IPS DF 4.7 (cell line): ENCODE results near the gene IL1RAPL2.

ENCODE experiments used
- DNase-seq: peaks from one replicate; pipeline ENCODE4 v3.0.0-alpha.2; 2013; ENCODE audit warnings: low spot score; ENCODE audit errors: extremely low read depth

The IL1RAPL2 gene

GRCh38 chrX:105695451-105695850 lies 1129.5 kb downstream of the IL1RAPL2 start:
- no peak for DNase-seq

GRCh38 chrX:105696870-105697269 lies 1130.9 kb downstream of the IL1RAPL2 start:
- no peak for DNase-seq

DNA sequence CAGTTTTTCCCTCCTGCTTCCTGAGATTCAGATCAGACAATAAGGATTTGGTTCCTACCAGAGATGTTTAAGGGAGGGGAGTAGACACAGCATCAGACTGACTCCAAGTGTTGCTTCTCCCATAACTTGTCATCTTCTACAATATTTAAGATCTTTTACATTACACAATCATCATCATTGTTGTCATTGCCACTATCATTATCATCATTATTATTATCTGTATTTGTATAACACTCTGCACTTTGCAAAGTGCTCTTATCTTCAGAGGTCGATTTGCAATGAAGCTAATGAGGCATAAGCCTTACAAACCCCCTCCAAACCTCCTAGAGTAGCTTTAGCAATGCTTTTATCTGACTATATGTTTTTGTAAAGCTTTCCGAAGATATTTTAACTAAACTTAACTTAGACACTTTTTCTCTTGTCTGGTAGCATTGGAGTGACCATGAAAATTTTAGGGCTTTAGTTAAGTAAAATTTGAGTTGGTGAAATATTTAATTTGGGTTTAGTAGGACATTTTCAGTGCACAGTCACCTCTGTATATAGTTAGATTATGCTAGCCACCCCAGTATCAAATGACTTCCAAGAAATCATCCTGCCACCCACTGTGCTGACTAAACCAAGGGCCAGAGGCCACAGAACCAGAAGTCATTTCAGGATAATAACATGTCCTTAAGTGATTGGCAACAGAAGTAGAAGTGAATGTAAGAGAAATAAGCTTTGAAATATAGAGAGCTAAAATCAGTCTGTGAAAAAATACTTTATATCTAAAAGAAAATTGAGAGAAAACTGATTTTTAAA lies 1132.2 kb downstream of the IL1RAPL2 start:
- DNase-seq, result no peak

- no peak for DNase-seq
Measured at GRCh38 chrX:105700331-105700730, 1134.3 kb downstream of the IL1RAPL2 start.

- DNase-seq, result no peak
Measured at GRCh38 chrX:105701310-105702052, 1135.5 kb downstream of the IL1RAPL2 start.

- DNase-seq, result no peak
Measured at GRCh38 chrX:105703876-105704275, 1137.9 kb downstream of the IL1RAPL2 start.

GRCh38 chrX:105706041-105706440 lies 1140.0 kb downstream of the IL1RAPL2 start:
- no peak for DNase-seq

DNA sequence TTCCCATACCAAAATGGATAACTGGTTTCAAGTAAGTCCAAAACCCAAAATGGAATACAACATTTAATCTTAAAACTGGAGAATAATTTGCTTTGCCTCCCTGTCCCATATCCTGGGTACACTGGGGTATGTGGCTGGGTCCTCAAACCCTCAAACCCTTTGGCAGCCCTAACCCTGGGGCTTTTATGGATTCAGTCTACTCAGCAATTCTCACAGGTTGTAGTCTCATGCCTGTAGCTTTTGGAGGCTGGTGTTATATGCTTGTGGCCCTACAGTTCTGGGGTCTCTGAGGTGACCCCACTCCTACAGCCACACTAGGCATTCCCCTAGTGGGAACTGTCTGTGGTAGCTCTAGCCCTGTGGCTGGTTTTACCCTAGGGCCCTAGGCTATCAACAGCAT lies 1145.8 kb downstream of the IL1RAPL2 start:
- no peak for DNase-seq

GRCh38 chrX:105715746-105716145 lies 1149.7 kb downstream of the IL1RAPL2 start:
- no peak for DNase-seq

DNA sequence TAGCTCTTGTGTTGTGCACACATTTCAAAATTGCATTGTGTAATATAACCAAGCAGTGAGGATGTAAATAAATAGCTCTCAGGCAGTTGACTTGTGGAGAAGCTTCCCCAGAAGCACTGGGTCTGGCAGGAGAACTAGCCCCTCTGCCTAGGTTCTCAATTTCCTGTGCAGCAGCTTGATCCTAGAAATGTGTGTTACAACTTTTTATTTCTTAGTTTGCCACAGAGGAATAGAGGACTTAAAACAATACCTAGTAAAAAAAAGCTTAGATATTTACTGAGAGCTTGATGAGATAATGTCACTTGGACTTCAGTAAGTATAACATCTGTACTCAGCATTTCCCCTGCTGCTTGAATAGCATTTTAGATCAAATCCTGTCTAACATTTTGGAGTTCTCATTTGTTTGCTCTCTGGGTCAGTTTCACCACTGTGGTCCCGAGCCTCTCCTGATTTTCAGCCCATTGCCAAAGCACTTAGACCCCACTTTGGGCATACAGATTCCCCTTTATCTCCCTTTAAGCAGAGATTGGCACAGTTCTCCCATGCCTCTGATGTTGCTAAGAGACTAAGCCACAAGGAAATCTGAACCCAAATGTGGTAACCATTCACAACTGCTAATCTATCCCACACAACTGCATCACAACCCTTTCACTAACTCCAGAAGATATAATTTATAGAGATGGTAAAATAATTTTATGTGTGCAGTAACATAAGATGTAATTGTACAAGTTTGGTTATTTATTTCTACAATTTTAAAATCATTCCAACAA lies 1158.2 kb downstream of the IL1RAPL2 start:
- no peak for DNase-seq

DNA sequence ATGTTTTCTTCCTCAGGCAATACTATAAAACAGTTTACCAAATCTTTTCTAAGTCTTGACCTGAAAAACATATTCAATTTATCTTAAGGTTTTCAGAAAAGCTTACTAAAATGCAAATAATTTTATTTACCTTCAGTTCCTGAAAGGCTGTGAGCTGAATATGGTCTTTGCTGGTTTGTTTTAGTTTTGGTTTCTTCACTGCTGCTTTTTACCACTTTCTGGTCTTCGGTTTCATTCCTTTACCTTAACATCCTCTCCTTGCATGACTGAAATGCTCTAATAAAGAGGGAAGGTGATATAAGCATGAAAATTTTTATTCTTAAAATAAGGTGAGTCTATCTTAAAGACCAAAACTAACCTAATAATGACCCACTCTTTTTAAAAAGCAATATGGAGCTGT lies 1159.2 kb downstream of the IL1RAPL2 start:
- DNase-seq, result no peak

GRCh38 chrX:105738162-105738561 lies 1172.2 kb downstream of the IL1RAPL2 start:
- DNase-seq, result no peak

DNA sequence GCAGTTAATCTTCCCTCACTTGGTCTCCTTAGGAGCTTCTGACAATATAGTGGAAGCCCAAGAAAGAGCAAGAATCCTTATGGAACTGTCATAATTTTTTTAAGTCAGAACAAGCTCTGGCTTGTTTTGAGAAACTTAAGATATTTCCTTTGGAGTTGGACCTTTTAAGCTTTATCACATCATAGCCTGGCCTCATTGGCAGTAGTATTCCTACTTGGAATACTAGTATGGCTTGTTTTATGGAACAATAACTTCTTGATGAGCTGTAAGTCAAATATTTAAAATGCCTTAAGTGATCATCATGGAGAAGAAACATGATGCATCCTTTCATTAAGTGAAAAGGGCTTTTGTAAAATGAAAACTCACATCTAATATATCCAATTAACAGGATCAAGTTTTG lies 1178.3 kb downstream of the IL1RAPL2 start:
- no peak for DNase-seq

- DNase-seq, result no peak
Measured at GRCh38 chrX:105744946-105745345, 1178.9 kb downstream of the IL1RAPL2 start.

DNA sequence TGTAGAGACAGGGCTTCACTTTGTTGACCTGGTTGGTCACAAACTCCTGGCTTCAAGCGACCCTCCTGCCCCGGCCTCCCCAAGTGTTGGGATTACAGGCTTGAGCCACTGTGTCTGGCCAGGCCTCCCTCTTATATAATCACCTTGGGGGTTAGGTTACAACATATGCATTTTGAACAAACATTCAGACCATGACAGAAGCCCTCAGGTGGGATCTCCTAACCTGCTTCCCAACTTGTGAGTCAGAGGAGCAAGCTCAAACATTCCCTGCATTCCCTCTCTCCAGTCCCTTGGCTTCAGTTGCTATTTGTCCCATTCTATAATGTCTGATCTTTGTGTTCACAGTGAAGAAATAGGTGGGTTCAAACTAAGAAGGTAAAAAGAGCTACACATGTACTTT lies 1179.9 kb downstream of the IL1RAPL2 start:
- DNase-seq, result no peak

DNA sequence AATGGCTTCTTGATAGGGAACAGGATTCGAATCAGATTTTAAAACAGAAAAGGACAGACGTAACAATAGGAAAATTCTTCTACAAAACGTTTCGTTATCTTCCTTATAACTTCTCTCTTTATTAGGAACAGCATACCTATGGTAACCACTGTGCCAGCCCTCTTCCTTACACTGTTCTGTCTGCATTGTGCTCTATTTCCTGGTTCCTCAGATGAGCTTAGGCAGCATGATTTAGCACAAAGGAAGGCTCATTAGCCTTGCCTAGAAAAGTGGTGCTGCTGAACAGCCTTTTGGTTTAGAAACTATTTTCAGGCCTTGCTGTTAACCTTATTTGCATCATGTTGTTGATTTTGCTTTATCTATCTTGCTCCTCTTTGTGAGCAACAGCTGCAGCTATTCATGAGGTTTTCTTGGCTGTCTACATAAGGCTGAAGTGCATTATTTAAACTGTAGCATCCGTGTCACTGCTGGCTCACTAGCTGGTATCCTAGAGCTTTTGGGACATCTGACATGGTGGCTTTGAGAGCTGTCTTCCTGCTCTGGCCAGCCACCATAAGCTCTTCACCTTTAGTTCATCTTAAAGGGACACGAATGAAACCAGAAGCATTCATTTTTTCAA lies 1186.4 kb downstream of the IL1RAPL2 start:
- DNase-seq, result no peak

- DNase-seq, result no peak
Measured at GRCh38 chrX:105753411-105753810, 1187.4 kb downstream of the IL1RAPL2 start.

DNA sequence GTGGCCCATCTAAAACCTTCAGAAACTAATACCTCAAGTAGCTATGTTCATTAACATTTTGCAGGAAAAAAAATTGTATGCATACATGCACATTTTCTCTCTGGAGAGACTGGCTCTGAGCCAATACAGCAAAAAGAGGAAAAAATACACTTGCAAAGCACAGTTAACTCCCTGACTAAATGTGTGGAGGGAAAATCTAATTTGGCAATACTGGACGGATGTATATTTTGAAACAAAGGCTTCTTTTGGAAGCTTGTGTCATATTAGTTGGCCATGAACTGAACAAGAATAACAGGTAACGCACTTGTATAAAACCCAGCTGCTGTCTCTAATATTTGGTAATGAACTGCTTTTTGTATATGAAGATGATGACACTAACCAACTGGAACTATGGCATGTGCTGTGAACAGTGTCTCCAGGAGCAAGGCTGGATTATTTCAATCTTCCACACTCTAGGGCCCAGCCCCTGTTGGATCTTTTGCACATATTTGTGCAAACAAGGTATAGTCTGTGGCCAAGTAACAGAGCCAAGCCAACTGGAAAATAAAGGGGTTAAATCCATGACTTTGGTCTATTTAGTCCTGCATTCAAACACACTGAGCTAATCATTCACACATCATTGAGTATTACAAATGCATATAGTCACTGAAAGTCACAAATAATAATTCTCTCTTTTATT lies 1188.4 kb downstream of the IL1RAPL2 start:
- no peak for DNase-seq

GRCh38 chrX:105755109-105755508 lies 1189.1 kb downstream of the IL1RAPL2 start:
- DNase-seq, result no peak

GRCh38 chrX:105758754-105759153 lies 1192.8 kb downstream of the IL1RAPL2 start:
- DNase-seq, result no peak

- no peak for DNase-seq
Measured at GRCh38 chrX:105759598-105759997, 1193.6 kb downstream of the IL1RAPL2 start.
